HepG2 (cell line): ENCODE measurements around the gene LPIN3. TPM values are rescaled to one million over a fixed set of nuclear protein-coding genes. Genes with fewer than 3 reads are reported as not detected.
A peak's percentile ranks its signal among the peaks of the same experiment; 100 is the strongest.

Experiments used
- ATAD3A ChIP-seq: sonication (generic); formaldehyde crosslinking; IDR thresholded peaks from 2 replicates; pipeline ENCODE4 v1.4.0; 2020; ENCODE audit warnings: missing genetic modification reagents
- ELF1 ChIP-seq: sonication (generic); formaldehyde crosslinking; IDR thresholded peaks from 2 replicates; pipeline ENCODE4 v1.4.0; 2020; ENCODE audit warnings: missing genetic modification reagents
- HNRNPL ChIP-seq: fragments of 200-400 bp; formaldehyde crosslinking; IDR thresholded peaks from 2 replicates; pipeline ENCODE4 v1.6.1; 2017; ENCODE audit warnings: mild to moderate bottlenecking, low read depth, low read length
- HOXA3 ChIP-seq: sonication (generic); formaldehyde crosslinking; IDR thresholded peaks from 2 replicates; pipeline ENCODE4 v1.5.0; 2020; ENCODE audit warnings: missing genetic modification reagents
- MYNN ChIP-seq: sonication (generic); formaldehyde crosslinking; IDR thresholded peaks from 2 replicates; pipeline ENCODE4 v1.4.0; 2020; ENCODE audit warnings: mild to moderate bottlenecking, low read depth, missing genetic modification reagents
- NFIB ChIP-seq: sonication (generic); formaldehyde crosslinking; IDR thresholded peaks from 2 replicates; pipeline ENCODE4 v1.9.0; 2021; ENCODE audit warnings: missing genetic modification reagents, mild to moderate bottlenecking, borderline replicate concordance
- SKI ChIP-seq: fragments of 450-650 bp; IDR thresholded peaks from one replicate; pipeline ENCODE4 v1.6.1; 2018; ENCODE audit warnings: mild to moderate bottlenecking; ENCODE audit not compliant: partially characterized antibody
- ZNF260 ChIP-seq: sonication (generic); formaldehyde crosslinking; IDR thresholded peaks from 2 replicates; pipeline ENCODE4 v1.4.0; 2020; ENCODE audit warnings: missing genetic modification reagents, low read depth, mild to moderate bottlenecking, borderline replicate concordance
- ZNF292 ChIP-seq: sonication (generic); formaldehyde crosslinking; IDR thresholded peaks from 2 replicates; pipeline ENCODE4 v1.8.1; 2022; ENCODE audit warnings: mild to moderate bottlenecking, low read depth, missing genetic modification reagents, borderline replicate concordance
- ZNF329 ChIP-seq: sonication (generic); formaldehyde crosslinking; IDR thresholded peaks from 2 replicates; pipeline ENCODE4 v1.9.0; 2021; ENCODE audit warnings: low read depth, mild to moderate bottlenecking, missing genetic modification reagents
- ZNF430 ChIP-seq: sonication (generic); formaldehyde crosslinking; IDR thresholded peaks from 2 replicates; pipeline ENCODE4 v1.9.0; 2021; ENCODE audit warnings: mild to moderate bottlenecking, missing genetic modification reagents
- ZNF567 ChIP-seq: sonication (generic); formaldehyde crosslinking; IDR thresholded peaks from 2 replicates; pipeline ENCODE4 v1.8.1; 2023; ENCODE audit warnings: mild to moderate bottlenecking, missing genetic modification reagents, borderline replicate concordance
- ZNF598 ChIP-seq: sonication (generic); formaldehyde crosslinking; IDR thresholded peaks from 2 replicates; pipeline ENCODE4 v1.5.1; 2020; ENCODE audit warnings: mild to moderate bottlenecking, missing genetic modification reagents, borderline replicate concordance
- polyA plus RNA-seq, 8 experiments: library from polyadenylated mRNA; depleted of rRNA in 3 of 8; stranded (reverse) in 7 of 8; unstranded in 1 of 8; fragments of >200 nt; fragmentation: Illumina TruSeq in 4 of 8; extraction: Trizol in 4 of 8; gene quantifications; 2 replicates each; pipeline versions ENCODE4 v1.2.1 to v1.2.3, GENCODE V29; 2011 to 2016; ENCODE audit warnings: low read depth in 4 of 8, missing spikeins in 1 of 8, mixed read lengths in 1 of 8; ENCODE audit not compliant: insufficient read depth in 1 of 8
- total RNA-seq, 5 experiments: library from RNA; depleted of rRNA; stranded (reverse); fragments of >200 nt; fragmentation: Illumina TruSeq; extraction: Trizol; gene quantifications; 2 replicates each; pipeline ENCODE4 v1.2.3, GENCODE V29; 2016; ENCODE audit warnings: low read depth in 1 of 5
- TF ChIP-seq, protein P1 (sequence below): fragments of 450-650 bp; IDR thresholded peaks from 2 replicates; pipeline ENCODE4 v1.6.1; 2017; ENCODE audit warnings: mild to moderate bottlenecking
- TF ChIP-seq, protein P2 (sequence below): IDR thresholded peaks from 2 replicates; pipeline ENCODE4 v1.6.1; 2016; ENCODE audit warnings: missing compliant biosample characterization, missing genetic modification reagents, borderline replicate concordance
- TF ChIP-seq, protein P3 (sequence below): sonication (generic); formaldehyde crosslinking; IDR thresholded peaks from 2 replicates; pipeline ENCODE4 v1.8.1; 2023; ENCODE audit warnings: mild to moderate bottlenecking, missing genetic modification reagents
- TF ChIP-seq, protein P4 (sequence below): sonication (generic); formaldehyde crosslinking; IDR thresholded peaks from 2 replicates; pipeline ENCODE4 v1.5.0; 2020; ENCODE audit warnings: missing genetic modification reagents, mild to moderate bottlenecking, borderline replicate concordance

LPIN3 gene
- total and polyA plus RNA-seq, 2 of the 13 experiments (the other 11 are each of a cell fraction or from before 2014, with no cell fraction given), result 14.2 to 28.6 TPM

DNA sequence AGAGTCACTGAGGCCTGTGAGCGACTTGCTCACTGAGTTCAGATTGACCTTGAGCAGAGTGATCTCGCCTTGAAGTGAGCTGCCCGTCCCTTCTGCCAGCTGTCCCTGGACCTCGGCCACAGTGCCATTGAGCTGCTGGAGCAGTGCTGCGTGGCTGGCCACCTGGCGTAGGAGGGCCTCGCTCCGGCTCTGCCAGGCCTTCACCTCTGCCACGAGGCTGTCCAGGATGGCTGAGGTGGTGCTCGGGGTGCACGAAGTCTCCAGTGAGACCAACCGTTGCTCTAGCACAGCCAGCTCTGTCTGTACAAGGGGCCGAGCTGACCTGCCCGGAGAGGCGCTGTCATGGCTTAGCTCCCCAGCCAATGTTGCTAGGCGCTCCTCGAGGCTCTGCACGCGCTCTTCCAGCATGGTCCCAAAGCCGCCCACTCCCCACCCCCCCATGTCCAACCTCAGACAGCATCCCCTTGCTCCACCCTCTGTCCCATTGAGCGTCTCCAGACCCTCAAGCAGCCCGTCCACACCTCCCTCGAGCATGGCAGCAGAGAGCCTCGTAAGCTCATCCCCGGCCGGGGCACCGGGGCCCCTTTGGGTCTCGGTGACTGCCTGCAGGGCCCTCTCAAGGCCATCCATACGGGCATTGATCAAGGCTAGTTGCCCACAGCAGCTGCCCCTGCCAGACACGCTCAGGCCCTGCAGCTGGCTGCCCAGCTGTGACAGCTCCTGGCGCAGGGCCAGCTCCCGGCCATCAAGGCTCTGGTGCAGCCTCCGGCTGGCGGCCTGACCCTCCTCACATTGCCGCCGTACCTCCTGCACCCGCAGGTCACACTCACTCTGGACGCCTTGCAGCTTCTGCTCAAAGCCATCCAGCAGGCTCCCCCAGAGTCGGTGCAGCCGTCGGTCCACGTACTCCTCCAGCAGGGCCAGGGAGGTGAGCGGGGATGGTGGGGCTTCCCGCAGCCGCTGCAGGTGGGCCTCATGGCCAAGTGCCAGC is 21.4 kb downstream of the LPIN3 start (continued):
- TF ChIP-seq HNRNPL (0 out of 2 replicates have a peak, but pooled peaks have one; percentile 15), ZNF329 (CRISPR knock-in tag) (no peak), MYNN (no peak), SKI (no peak), ZNF430 (0 out of 2 replicates have a peak, but pooled peaks have one; percentile 35), ZNF567 (CRISPR knock-in tag) (no peak), ELF1 (CRISPR knock-in tag) (no peak), NFIB (CRISPR knock-in tag) (peak; percentile 85; the same call in 1 of the 2 replicates), HOXA3 (0 out of 2 replicates have a peak, but pooled peaks have one; percentile 16), ATAD3A (CRISPR knock-in tag) (peak; percentile 10; the same call in 1 of the 2 replicates), ZNF260 (no peak), ZNF598 (CRISPR knock-in tag) (no peak), ZNF292 (no peak)
- TF ChIP-seq, protein P1, sequence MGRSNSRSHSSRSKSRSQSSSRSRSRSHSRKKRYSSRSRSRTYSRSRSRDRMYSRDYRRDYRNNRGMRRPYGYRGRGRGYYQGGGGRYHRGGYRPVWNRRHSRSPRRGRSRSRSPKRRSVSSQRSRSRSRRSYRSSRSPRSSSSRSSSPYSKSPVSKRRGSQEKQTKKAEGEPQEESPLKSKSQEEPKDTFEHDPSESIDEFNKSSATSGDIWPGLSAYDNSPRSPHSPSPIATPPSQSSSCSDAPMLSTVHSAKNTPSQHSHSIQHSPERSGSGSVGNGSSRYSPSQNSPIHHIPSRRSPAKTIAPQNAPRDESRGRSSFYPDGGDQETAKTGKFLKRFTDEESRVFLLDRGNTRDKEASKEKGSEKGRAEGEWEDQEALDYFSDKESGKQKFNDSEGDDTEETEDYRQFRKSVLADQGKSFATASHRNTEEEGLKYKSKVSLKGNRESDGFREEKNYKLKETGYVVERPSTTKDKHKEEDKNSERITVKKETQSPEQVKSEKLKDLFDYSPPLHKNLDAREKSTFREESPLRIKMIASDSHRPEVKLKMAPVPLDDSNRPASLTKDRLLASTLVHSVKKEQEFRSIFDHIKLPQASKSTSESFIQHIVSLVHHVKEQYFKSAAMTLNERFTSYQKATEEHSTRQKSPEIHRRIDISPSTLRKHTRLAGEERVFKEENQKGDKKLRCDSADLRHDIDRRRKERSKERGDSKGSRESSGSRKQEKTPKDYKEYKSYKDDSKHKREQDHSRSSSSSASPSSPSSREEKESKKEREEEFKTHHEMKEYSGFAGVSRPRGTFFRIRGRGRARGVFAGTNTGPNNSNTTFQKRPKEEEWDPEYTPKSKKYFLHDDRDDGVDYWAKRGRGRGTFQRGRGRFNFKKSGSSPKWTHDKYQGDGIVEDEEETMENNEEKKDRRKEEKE, result no peak
- TF ChIP-seq, protein P2, sequence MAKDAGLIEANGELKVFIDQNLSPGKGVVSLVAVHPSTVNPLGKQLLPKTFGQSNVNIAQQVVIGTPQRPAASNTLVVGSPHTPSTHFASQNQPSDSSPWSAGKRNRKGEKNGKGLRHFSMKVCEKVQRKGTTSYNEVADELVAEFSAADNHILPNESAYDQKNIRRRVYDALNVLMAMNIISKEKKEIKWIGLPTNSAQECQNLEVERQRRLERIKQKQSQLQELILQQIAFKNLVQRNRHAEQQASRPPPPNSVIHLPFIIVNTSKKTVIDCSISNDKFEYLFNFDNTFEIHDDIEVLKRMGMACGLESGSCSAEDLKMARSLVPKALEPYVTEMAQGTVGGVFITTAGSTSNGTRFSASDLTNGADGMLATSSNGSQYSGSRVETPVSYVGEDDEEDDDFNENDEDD (CRISPR knock-in tag), result 0 out of 2 replicates have a peak, but pooled peaks have one; percentile 9
- TF ChIP-seq, protein P3, sequence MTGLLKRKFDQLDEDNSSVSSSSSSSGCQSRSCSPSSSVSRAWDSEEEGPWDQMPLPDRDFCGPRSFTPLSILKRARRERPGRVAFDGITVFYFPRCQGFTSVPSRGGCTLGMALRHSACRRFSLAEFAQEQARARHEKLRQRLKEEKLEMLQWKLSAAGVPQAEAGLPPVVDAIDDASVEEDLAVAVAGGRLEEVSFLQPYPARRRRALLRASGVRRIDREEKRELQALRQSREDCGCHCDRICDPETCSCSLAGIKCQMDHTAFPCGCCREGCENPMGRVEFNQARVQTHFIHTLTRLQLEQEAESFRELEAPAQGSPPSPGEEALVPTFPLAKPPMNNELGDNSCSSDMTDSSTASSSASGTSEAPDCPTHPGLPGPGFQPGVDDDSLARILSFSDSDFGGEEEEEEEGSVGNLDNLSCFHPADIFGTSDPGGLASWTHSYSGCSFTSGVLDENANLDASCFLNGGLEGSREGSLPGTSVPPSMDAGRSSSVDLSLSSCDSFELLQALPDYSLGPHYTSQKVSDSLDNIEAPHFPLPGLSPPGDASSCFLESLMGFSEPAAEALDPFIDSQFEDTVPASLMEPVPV (CRISPR knock-in tag), result peak; percentile 16; the same call in 1 of the 2 replicates
- TF ChIP-seq, protein P4, sequence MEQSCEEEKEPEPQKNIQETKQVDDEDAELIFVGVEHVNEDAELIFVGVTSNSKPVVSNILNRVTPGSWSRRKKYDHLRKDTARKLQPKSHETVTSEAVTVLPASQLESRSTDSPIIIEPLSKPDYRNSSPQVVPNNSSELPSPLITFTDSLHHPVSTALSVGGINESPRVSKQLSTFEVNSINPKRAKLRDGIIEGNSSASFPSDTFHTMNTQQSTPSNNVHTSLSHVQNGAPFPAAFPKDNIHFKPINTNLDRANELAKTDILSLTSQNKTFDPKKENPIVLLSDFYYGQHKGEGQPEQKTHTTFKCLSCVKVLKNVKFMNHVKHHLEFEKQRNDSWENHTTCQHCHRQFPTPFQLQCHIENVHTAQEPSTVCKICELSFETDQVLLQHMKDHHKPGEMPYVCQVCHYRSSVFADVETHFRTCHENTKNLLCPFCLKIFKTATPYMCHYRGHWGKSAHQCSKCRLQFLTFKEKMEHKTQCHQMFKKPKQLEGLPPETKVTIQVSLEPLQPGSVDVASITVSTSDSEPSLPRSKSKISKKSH, result peak; percentile 46; the same call in 1 of the 2 replicates
